ENCODE data around the gene AGO3. TPM values are rescaled to one million over a fixed set of nuclear protein-coding genes. Genes with fewer than 3 reads are reported as not detected.

The AGO3 gene
- total and polyA plus RNA-seq, 10 of the 15 experiments (the other 5 are each of a cell fraction or from before 2014, with no cell fraction given), result 3.9 to 35.2 (median 12.5) TPM

DNA sequence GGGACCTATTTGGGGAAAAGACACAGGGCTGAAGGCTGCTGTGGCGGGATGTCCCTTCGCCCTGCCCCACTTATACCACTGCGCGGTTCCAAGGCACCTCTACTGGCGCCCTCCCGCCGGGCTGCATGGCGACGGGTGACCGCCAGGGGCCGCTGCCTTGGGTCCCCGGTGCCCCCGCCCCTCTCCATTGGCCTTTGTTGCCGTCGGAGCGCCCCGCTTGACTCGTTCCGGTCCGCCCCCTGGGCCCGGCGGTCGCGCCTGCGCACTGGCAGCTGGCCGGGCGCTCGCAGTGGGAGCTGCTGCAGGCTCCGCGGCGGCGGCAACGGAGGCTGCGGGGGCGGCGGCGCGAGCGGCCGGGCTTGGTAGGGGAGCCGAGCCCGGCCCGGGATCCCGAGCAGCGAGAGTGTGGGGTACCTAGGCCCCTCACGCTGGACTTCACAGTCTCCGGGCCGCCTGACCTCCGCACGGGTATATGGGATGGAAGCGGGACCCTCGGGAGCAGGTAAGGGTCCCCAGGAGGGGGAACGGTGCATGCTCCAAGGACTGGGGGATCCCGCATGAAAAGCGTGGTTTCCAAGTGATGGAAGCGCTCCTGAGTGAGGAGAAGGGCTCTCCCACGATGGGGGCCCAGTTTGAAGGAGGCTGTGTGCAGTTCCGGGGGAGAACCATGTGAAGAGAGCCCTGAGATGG lies 47.8 kb upstream of the AGO3 start, which contains the start of gene AGO1:
AGO1 (plus strand) TSS at position 265 of the 690 bp plus-strand sequence; CDS start at position 478, 213 bp downstream.
- peak within 1 kb of the TSS; percentile 85 for H3K4me2 ChIP-seq (ENCODE audit: control insufficient read depth, insufficient read depth)
- H3K9ac ChIP-seq (ENCODE audit: control insufficient read depth, insufficient read depth, low read length), result peak within 1 kb of the TSS; percentile 83
- RAD21 ChIA-PET (ENCODE audit: unreplicated experiment), result interaction anchor here (0.6 to 1.4 kb wide), 7 partner anchors 25 to 804 kb away, joined by 3 to 4 read pairs (median 3); partner anchors contain the start of gene ZMYM1
- peak within 1 kb of the TSS; percentile 65 for H3K27ac ChIP-seq (ENCODE audit: control insufficient read depth, insufficient read depth)
- no peaks in the 10 kb centered on the region for H3K9me3 ChIP-seq (replicated peaks; ENCODE audit: control insufficient read depth, insufficient read depth, low read length)
- intact Hi-C loops (cut with micrococcal nuclease; ENCODE audit: unreplicated experiment) (loop anchor here (2.0 to 10.0 kb wide), 2 partner anchors 48 to 202 kb away; partner anchors contain the start of genes ADPRS, AGO3 and TEKT2), in situ Hi-C loops (cut with MboI) (no loop called here)
- no peaks in the 10 kb centered on the region for H3K27me3 ChIP-seq (replicated peaks in 1 of 2; ENCODE audit: control insufficient read depth in 2 of 2, insufficient read depth in 2 of 2, low read length in 1 of 2)
- no TSS peak for BruUV-seq (replicated peaks)
- H3K4me3 ChIP-seq, result peak within 1 kb of the TSS; percentile 97
- POLR2A ChIA-PET, result interaction anchor here (0.8 to 1.6 kb wide), 5 partner anchors 14 to 139 kb away, joined by 3 to 6 read pairs (median 4); partner anchors contain the start of gene AGO3
- H3K36me3 ChIP-seq (ENCODE audit: control insufficient read depth in 2 of 2, insufficient read depth in 2 of 2, low read length in 1 of 2), result no peaks in the 10 kb centered on the region
- H4K20me1 ChIP-seq (ENCODE audit: control insufficient read depth, insufficient read depth), result no peaks in the 10 kb centered on the region
- ATAC-seq (peak; percentile 93), FAIRE-seq (peak; percentile 84), DNase-seq (ENCODE audit: low read depth, low spot score) (peak; percentile 63)
- peaks cover 14% of the 10 kb centered on the region for H3K4me1 ChIP-seq (ENCODE audit: control insufficient read depth, insufficient read depth, low read length)
- H3K79me2 ChIP-seq (ENCODE audit: control insufficient read depth, insufficient read depth, low read length), result peaks cover 11% of the 10 kb centered on the region
- WGBS (ENCODE audit: insufficient coverage, insufficient replicate concordance, low lambda C conversion rate, missing lambda C conversion rate), result 2% methylated on average over 58 of the region's 58 CpGs
- SMC1A ChIA-PET (ENCODE audit: uncharacterized antibody, unreplicated experiment), result interaction anchor here (0.9 to 1.6 kb wide), 2 partner anchors 40 to 47 kb away, joined by 3 to 5 read pairs; partner anchors contain the start of gene AGO3
- CTCF ChIA-PET, result interaction anchor here (0.6 to 1.7 kb wide), 16 partner anchors 8 to 304 kb away, joined by 3 to 8 read pairs (median 4); partner anchors contain the start of gene AGO3
- peak within 1 kb of the TSS; percentile 87 for H2AFZ ChIP-seq (ENCODE audit: control insufficient read depth, low read depth, low read length)
- TF ChIP-seq ESRRA (IDR thresholded peaks at IDR 0.05; ENCODE audit: low read length) (no peak), PAX5 (IDR thresholded peaks at IDR 0.05; ENCODE audit: borderline replicate concordance, low read depth, low read length) (peak; percentile 85; the same call in 1 of the 2 replicates), FOXK2 (IDR thresholded peaks at IDR 0.05) (0 out of 2 replicates have a peak, but pooled peaks have one; percentile 26), HDAC6 (IDR thresholded peaks at IDR 0.05; ENCODE audit: unreplicated experiment) (no peak), CREM (IDR thresholded peaks at IDR 0.05; ENCODE audit: low read depth) (0 out of 2 replicates have a peak, but pooled peaks have one; percentile 24), STAT1 (conservative IDR thresholded peaks at IDR 0.05) (peak; percentile 87; the same call in 1 of the 2 replicates), RCOR1 (conservative IDR thresholded peaks at IDR 0.05; ENCODE audit: low read depth, low read length) (no peak), MTA3 (IDR thresholded peaks at IDR 0.05; ENCODE audit: borderline replicate concordance, low read length) (no peak), POU2F2 (IDR thresholded peaks at IDR 0.05; ENCODE audit: borderline replicate concordance, low read depth, low read length) (peak; percentile 67; the same call in 2 of the 3 replicates), CBX5 (IDR thresholded peaks at IDR 0.05; ENCODE audit: low read depth) (0 out of 2 replicates have a peak, but pooled peaks have one; percentile 53), ATF7 (IDR thresholded peaks at IDR 0.05; ENCODE audit: low read depth) (no peak), MEF2B (IDR thresholded peaks at IDR 0.05; ENCODE audit: partially characterized antibody, poor library complexity, severe bottlenecking) (no peak), CHD2 (IDR thresholded peaks at IDR 0.05; ENCODE audit: borderline replicate concordance, low read depth, low read length) (0 out of 2 replicates have a peak, but pooled peaks have one; percentile 21), DPF2 (IDR thresholded peaks at IDR 0.05) (peak; percentile 70)
- TF ChIP-seq, protein P1, sequence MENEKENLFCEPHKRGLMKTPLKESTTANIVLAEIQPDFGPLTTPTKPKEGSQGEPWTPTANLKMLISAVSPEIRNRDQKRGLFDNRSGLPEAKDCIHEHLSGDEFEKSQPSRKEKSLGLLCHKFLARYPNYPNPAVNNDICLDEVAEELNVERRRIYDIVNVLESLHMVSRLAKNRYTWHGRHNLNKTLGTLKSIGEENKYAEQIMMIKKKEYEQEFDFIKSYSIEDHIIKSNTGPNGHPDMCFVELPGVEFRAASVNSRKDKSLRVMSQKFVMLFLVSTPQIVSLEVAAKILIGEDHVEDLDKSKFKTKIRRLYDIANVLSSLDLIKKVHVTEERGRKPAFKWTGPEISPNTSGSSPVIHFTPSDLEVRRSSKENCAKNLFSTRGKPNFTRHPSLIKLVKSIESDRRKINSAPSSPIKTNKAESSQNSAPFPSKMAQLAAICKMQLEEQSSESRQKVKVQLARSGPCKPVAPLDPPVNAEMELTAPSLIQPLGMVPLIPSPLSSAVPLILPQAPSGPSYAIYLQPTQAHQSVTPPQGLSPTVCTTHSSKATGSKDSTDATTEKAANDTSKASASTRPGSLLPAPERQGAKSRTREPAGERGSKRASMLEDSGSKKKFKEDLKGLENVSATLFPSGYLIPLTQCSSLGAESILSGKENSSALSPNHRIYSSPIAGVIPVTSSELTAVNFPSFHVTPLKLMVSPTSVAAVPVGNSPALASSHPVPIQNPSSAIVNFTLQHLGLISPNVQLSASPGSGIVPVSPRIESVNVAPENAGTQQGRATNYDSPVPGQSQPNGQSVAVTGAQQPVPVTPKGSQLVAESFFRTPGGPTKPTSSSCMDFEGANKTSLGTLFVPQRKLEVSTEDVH (IDR thresholded peaks at IDR 0.05; ENCODE audit: low read depth, partially characterized antibody), result no peak
- TF ChIP-seq, protein P2, sequence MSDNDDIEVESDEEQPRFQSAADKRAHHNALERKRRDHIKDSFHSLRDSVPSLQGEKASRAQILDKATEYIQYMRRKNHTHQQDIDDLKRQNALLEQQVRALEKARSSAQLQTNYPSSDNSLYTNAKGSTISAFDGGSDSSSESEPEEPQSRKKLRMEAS (IDR thresholded peaks at IDR 0.05; ENCODE audit: low read depth, low read length), result 0 out of 2 replicates have a peak, but pooled peaks have one; percentile 32
- TF ChIP-seq, protein P3, sequence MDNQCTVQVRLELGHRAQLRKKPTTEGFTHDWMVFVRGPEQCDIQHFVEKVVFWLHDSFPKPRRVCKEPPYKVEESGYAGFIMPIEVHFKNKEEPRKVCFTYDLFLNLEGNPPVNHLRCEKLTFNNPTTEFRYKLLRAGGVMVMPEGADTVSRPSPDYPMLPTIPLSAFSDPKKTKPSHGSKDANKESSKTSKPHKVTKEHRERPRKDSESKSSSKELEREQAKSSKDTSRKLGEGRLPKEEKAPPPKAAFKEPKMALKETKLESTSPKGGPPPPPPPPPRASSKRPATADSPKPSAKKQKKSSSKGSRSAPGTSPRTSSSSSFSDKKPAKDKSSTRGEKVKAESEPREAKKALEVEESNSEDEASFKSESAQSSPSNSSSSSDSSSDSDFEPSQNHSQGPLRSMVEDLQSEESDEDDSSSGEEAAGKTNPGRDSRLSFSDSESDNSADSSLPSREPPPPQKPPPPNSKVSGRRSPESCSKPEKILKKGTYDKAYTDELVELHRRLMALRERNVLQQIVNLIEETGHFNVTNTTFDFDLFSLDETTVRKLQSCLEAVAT (IDR thresholded peaks at IDR 0.05), result no peak
